Esophagus muscularis mucosa (tissue), 4 donors: Measurements from ENCODE around the gene PLCH1.

ENCODE experiments used
- EP300 ChIP-seq: sonication (generic); formaldehyde crosslinking; IDR thresholded peaks from one replicate; pipeline ENCODE4 v1.6.1; 2017; ENCODE audit warnings: antibody characterized with exemption
- POLR2A ChIP-seq: fragments of 450-650 bp; IDR thresholded peaks from one replicate; pipeline ENCODE4 v1.6.1; 2017; ENCODE audit warnings: antibody characterized with exemption, moderate library complexity, mild to moderate bottlenecking, low read depth
- POLR2AphosphoS5 ChIP-seq, 2 donors: sonication (generic); formaldehyde crosslinking; IDR thresholded peaks; one replicate each; pipeline ENCODE4 v1.6.1; 2017; ENCODE audit warnings: antibody characterized with exemption in 2 of 2
- TF ChIP-seq, protein P1 (sequence below), 3 experiments: fragments of 200-600 bp in 2 of 3; fragments of 450-650 bp in 1 of 3; sonication (generic) in 2 of 3; IDR thresholded peaks; one replicate each; pipeline ENCODE4 v1.5.1; 2017 to 2019; ENCODE audit warnings: antibody characterized with exemption in 3 of 3, mild to moderate bottlenecking in 2 of 3, moderate library complexity in 1 of 3

DNA sequence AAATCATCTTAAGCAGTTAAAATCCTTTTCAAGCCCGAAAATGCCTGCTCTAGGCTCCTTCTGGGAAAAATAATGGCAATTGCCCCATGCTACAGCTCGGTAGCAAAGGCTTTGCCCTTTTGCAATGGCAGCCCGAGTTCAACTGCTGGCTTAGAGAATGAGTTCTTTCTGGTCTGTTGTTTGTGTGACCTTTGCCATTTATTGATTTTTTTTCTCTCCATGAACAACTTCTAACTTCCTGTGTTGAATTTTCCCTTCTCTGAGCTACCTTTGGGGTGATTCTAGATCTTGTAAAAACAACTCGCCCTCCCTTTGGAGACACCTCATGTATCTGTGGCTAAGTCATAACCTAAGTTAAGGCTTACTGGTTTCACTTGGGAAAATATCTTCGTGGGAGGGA is 139.3 kb downstream of the PLCH1 start:
- TF ChIP-seq EP300 (no peak), POLR2A (no peak), POLR2AphosphoS5 (IDR thresholded peaks at IDR 0.05) (no peak)
- TF ChIP-seq, protein P1, sequence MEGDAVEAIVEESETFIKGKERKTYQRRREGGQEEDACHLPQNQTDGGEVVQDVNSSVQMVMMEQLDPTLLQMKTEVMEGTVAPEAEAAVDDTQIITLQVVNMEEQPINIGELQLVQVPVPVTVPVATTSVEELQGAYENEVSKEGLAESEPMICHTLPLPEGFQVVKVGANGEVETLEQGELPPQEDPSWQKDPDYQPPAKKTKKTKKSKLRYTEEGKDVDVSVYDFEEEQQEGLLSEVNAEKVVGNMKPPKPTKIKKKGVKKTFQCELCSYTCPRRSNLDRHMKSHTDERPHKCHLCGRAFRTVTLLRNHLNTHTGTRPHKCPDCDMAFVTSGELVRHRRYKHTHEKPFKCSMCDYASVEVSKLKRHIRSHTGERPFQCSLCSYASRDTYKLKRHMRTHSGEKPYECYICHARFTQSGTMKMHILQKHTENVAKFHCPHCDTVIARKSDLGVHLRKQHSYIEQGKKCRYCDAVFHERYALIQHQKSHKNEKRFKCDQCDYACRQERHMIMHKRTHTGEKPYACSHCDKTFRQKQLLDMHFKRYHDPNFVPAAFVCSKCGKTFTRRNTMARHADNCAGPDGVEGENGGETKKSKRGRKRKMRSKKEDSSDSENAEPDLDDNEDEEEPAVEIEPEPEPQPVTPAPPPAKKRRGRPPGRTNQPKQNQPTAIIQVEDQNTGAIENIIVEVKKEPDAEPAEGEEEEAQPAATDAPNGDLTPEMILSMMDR (IDR thresholded peaks at IDR 0.05) = no peak
